ENCODE data around the gene N4BP2L2.
"Not testable (repeated sequence)": the region's sequence is repeated elsewhere in the genome, so short reads cannot be mapped to it uniquely, and the experiment has no call there.

Gene N4BP2L2

GRCh38 chr13:32585550-32586079, 47.0 kb upstream of the N4BP2L2 start:
- Histone ChIP-seq H3K36me3 (ENCODE audit: control insufficient read depth, insufficient read depth, low read length) (no peaks in the 10 kb centered on the region), H3K4me2 (ENCODE audit: low read length) (peak overlapping the region; percentile 96), H3K4me1 (no peaks in the 10 kb centered on the region), H3K4me3 (ENCODE audit: low read depth, low read length) (peak overlapping the region; percentile 82), H3K27me3 (ENCODE audit: control insufficient read depth, insufficient read depth, low read length) (no peaks in the 10 kb centered on the region), H3K9ac (no peak overlapping the region), H3K27ac (peak overlapping the region; percentile 47), H3K79me2 (peaks cover 6% of the 10 kb centered on the region), H3K9me3 (ENCODE audit: control insufficient read depth, low read length) (no peaks in the 10 kb centered on the region), H2AFZ (peak overlapping the region; percentile 88)
- TF ChIP-seq CTCF (IDR thresholded peaks at IDR 0.05) = no peak

- Histone ChIP-seq H3K27me3 (ENCODE audit: control insufficient read depth, insufficient read depth, low read length) (no peaks in the 10 kb centered on the region), H3K4me1 (no peaks in the 10 kb centered on the region), H3K79me2 (no peaks in the 10 kb centered on the region), H3K4me3 (ENCODE audit: low read depth, low read length) (no peak overlapping the region), H2AFZ (no peak overlapping the region), H3K9me3 (ENCODE audit: control insufficient read depth, low read length) (no peaks in the 10 kb centered on the region), H3K4me2 (ENCODE audit: low read length) (no peak overlapping the region), H3K27ac (no peak overlapping the region), H3K9ac (no peak overlapping the region), H3K36me3 (ENCODE audit: control insufficient read depth, insufficient read depth, low read length) (no peaks in the 10 kb centered on the region)
- no peak for TF ChIP-seq CTCF (IDR thresholded peaks at IDR 0.05)
These were observed 44.4 kb upstream of the N4BP2L2 start for GRCh38 chr13:32582991-32583390.

- H3K79me2 ChIP-seq = no peaks in the 10 kb centered on the region
- no peak overlapping the region for H2AFZ ChIP-seq
- no peaks in the 10 kb centered on the region for H3K9me3 ChIP-seq (ENCODE audit: control insufficient read depth, low read length)
- no peak overlapping the region for H3K4me3 ChIP-seq (ENCODE audit: low read depth, low read length)
- H3K4me1 ChIP-seq = no peaks in the 10 kb centered on the region
- H3K4me2 ChIP-seq (ENCODE audit: low read length) = no peak overlapping the region
- H3K27me3 ChIP-seq (ENCODE audit: control insufficient read depth, insufficient read depth, low read length) = no peaks in the 10 kb centered on the region
- no peak for TF ChIP-seq CTCF (IDR thresholded peaks at IDR 0.05)
- H3K9ac ChIP-seq = no peak overlapping the region
- H3K27ac ChIP-seq = no peak overlapping the region
- no peaks in the 10 kb centered on the region for H3K36me3 ChIP-seq (ENCODE audit: control insufficient read depth, insufficient read depth, low read length)
These were observed 43.7 kb upstream of the N4BP2L2 start for GRCh38 chr13:32582281-32582680.

GRCh38 chr13:32581177-32581786, 42.7 kb upstream of the N4BP2L2 start:
- Histone ChIP-seq H3K27me3 (ENCODE audit: control insufficient read depth, insufficient read depth, low read length) (no peaks in the 10 kb centered on the region), H3K4me1 (no peaks in the 10 kb centered on the region), H3K4me3 (ENCODE audit: low read depth, low read length) (no peak overlapping the region), H3K4me2 (ENCODE audit: low read length) (no peak overlapping the region), H2AFZ (no peak overlapping the region), H3K27ac (no peak overlapping the region), H3K9me3 (ENCODE audit: control insufficient read depth, low read length) (no peaks in the 10 kb centered on the region), H3K36me3 (ENCODE audit: control insufficient read depth, insufficient read depth, low read length) (no peaks in the 10 kb centered on the region), H3K9ac (no peak overlapping the region), H3K79me2 (no peaks in the 10 kb centered on the region)
- TF ChIP-seq CTCF (IDR thresholded peaks at IDR 0.05) = peak; percentile 28

- Histone ChIP-seq H3K36me3 (ENCODE audit: control insufficient read depth, insufficient read depth, low read length) (no peaks in the 10 kb centered on the region), H2AFZ (no peak overlapping the region), H3K4me3 (ENCODE audit: low read depth, low read length) (no peak overlapping the region), H3K9ac (no peak overlapping the region), H3K27ac (no peak overlapping the region), H3K79me2 (no peaks in the 10 kb centered on the region), H3K4me1 (no peaks in the 10 kb centered on the region), H3K9me3 (ENCODE audit: control insufficient read depth, low read length) (no peaks in the 10 kb centered on the region), H3K4me2 (ENCODE audit: low read length) (no peak overlapping the region), H3K27me3 (ENCODE audit: control insufficient read depth, insufficient read depth, low read length) (no peaks in the 10 kb centered on the region)
- TF ChIP-seq CTCF (IDR thresholded peaks at IDR 0.05) = no peak
These were observed 38.4 kb upstream of the N4BP2L2 start for GRCh38 chr13:32577032-32577431.

GRCh38 chr13:32575687-32576086, 37.1 kb upstream of the N4BP2L2 start:
- H3K9me3 ChIP-seq (ENCODE audit: control insufficient read depth, low read length); H2AFZ ChIP-seq; H3K27me3 ChIP-seq (ENCODE audit: control insufficient read depth, insufficient read depth, low read length); H3K36me3 ChIP-seq (ENCODE audit: control insufficient read depth, insufficient read depth, low read length); H3K9ac ChIP-seq; H3K4me1 ChIP-seq; H3K27ac ChIP-seq; H3K79me2 ChIP-seq; H3K4me2 ChIP-seq (ENCODE audit: low read length); H3K4me3 ChIP-seq (ENCODE audit: low read depth, low read length): not testable (repeated sequence)

GRCh38 chr13:32560842-32561241, 22.2 kb upstream of the N4BP2L2 start:
- H3K4me2 ChIP-seq (ENCODE audit: low read length); H2AFZ ChIP-seq; H3K79me2 ChIP-seq; H3K4me3 ChIP-seq (ENCODE audit: low read depth, low read length); H3K27ac ChIP-seq; H3K27me3 ChIP-seq (ENCODE audit: control insufficient read depth, insufficient read depth, low read length); H3K36me3 ChIP-seq (ENCODE audit: control insufficient read depth, insufficient read depth, low read length); H3K9me3 ChIP-seq (ENCODE audit: control insufficient read depth, low read length); H3K9ac ChIP-seq; H3K4me1 ChIP-seq: not testable (repeated sequence)
